IPS DF 4.7 (cell line): Measurements from ENCODE around the gene QRICH2.
A peak's percentile ranks its signal among the peaks of the same experiment; 100 is the strongest.
"Not testable (repeated sequence)": the region's sequence is repeated elsewhere in the genome, so short reads cannot be mapped to it uniquely, and the experiment has no call there.

Experiments
- DNase-seq: peaks from one replicate; pipeline ENCODE4 v3.0.0-alpha.2; 2013; ENCODE audit warnings: low spot score; ENCODE audit errors: extremely low read depth

QRICH2 gene

DNA sequence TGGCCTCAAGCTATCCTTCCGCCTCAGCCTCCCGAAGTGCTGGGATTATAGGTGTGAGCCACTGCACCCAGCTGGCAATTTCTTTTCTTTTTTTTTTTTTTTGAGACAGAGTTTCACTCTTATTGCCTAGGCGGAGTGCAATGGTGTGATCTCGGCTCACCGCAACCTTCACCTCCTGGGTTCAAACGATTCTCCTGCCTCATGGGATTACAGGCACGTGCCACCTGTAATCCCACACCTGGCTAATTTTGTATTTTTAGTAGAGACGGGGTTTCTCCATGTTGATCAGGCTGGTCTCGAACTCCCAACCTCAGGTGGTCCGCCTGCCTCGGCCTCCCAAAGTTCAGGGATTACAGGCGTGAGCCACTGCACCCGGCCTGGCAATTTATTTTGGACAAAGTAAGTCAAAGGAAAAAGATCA lies 40.5 kb downstream of the QRICH2 start:
- DNase-seq: not testable (repeated sequence)

DNA sequence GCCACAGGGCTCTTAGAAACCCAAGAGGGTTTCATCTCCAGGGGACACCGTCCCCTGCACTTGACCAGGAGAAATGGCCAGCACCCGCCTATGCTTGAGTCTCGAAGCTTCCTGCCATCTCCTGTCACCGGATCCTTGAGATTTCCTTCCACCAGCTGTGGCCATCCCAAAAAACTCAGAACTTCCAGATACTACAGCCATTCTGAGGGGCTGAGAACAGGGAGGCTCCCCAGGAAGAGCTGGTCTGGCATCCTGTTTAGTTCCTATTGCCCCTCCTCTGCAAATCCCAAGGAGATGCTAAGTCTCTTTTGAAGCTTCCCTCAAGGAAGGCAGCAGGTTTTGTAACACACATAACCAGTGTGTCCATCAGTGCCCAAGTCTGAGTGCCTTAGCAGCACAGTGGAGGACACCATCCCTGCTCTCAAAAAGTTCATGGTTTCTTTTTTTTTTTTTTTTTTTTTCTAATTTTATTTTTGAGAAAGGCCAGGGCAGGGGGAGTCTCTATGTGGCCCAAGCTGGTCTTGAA lies 41.0 kb downstream of the QRICH2 start:
- DNase-seq: no peak

DNA sequence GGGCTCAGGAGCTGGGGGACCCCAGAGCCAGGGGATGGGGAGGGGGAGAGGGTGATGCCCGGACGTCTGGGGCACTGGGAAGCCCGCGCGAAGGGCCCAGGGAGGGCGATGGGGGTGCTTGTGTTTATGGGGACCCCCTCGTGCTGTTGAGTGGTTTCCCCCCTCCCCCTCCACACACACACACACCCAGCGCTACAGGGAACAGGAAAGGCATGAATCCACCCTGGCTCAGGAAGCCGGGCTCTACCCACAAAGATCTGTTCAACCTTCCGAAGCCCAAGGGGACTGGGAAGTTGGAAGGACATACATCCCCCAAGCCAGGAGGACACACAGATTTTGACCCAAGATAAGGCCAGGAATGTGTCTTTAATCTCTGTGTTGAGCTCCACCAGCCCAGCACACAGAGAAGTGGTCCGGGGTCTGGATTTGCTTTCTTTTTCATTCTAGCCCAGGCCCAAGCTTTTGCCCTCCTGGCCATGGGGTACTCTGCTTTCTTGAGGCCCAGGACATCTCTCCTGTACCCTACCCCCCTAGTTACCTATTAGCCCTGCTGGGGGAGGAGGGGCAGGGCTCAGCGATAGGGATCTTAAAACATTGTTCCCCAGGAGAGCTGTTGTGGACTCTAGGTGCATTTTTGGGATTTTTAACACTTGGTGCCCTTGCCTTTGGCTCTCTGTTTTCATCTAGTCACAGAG lies 41.7 kb downstream of the QRICH2 start:
- DNase-seq: no peak

DNA sequence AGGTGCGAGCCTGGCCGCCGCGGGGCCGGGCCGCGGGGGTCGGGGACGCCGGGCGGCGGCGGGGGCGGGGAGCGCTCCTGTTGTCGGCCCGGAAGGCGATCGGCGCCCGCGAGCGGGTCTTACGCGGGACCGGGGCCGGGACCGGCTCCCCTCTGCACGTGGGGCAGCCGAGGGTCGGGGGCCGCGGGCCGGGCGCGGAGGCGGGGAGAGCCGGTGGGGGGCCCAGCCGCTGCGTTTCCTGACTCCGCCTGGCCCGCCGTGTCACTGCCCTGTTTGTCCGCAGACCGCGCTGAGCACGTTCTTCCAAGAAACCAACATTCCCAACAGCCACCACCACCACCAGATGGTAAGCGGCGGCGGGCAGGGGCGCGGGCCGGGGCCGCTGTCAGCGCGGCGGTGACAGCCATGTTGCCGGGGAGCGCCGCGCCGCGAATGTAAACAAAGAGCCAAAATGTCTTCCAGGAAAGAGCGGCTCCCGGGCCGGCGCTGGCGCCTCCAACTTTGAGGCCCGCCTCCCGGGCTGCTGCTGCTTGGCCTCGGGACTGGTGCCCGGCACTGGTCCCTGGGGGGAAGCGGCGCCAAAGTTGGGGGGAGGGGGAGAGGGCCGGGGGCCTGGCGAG lies 42.3 kb downstream of the QRICH2 start:
- no peak for DNase-seq

DNA sequence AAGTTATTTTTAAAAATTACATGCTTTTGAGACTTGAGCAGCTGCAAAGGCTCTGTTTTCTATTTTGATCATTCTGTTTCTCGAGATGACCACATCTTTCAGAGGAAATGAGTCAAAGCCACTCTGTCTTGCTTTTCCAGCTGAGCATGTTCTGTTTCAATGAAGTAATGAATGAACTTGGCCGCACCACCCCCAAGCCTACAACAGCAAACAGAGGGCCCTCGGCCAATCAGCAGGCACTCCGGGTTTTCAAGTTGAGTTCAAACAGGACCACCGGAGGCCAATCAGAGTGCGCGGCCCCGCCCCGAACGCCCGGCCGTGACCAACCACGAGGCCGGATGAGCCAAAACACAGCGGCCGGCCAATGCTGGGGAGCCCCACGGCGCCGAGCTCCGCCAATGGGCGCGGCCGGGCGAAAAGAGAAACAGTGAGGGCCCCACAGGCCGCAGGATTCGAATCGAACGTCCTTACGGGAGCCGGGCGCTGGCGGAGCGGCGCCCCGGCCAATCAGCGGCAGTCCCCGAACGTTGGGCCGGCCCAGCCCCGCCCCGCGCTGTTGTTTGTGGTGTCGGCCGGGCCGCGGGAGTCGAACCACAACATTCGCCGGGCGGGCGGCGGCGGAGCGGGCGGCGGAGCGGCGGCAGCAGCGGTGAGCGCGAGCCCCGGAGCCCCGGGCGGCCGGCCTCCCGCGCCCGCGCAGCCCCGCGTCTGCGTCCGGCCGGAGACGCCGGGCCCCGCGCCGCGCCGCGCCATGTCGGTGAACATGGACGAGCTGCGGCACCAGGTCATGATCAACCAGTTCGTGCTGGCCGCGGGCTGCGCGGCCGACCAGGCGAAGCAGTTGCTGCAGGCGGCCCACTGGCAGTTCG lies 43.1 kb downstream of the QRICH2 start, which contains the start of gene UBALD2:
Gene UBALD2 (plus strand): TSS at position 594 of the 869 bp plus-strand sequence. CDS start 158 bp downstream, at position 752.
- peak; percentile 87 for DNase-seq

DNA sequence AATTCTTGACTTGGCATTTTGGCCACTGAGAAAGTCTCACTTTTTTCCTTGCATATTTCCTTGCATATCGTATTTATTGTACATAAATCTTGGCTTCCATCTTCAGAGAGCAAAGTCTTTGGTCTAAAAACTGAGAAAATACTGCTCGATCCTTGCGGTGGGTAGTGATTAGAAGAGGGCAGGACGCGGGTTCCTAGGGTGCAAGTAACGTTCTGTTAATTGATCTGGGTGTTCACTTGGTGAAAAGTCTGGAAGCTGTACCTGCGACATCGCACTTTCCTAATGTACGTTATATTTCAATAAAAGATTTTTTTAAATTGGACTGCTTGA lies 43.7 kb downstream of the QRICH2 start:
- no peak for DNase-seq

DNA sequence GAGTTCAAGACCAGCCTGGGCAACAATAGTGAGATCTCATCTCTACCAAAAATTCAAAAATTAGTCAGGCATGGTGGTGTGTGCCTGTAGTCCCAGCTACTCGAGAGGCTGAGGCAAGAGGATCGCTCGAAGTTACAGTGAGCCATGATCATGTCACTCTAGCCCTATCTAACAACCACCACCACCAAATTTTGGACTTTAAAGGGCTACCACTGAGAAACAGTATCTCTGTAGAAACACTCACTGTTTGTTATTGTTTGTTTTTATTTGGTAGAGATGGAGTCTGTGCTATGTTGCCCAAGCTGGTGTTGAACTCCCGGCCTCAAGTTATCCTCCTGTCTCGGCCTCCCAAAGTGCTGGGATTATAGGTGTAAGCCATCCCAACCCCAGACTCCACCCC lies 44.2 kb downstream of the QRICH2 start:
- DNase-seq: no peak

DNA sequence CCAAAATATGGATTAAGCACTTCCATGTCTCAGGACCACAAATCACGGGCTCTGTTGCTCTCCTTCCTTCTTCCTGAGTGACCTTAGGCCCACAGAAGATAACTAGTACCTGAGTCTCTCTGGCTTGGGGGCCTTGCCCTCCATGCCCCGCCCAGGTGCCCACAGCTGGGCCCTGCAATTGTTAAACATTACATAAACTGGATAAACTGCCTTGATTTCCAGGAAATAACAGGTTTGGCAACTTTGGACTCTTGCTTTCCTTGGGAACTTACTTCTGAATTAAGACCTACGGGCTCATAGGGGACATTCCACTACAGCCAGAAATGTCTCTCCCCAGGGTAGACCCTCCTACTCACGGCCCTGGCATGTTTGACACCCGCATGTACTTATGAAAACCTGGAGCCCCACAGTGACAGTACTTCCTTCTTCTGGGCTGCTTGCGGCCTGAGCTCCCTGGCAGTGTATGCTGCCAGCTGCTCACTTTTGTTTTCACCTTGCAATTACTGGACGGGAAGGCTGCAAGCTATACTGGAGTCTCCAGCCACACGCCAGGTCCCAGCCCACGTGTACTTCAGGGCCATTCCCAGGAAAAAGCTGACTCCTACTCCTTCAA lies 45.2 kb downstream of the QRICH2 start:
- no peak for DNase-seq

DNA sequence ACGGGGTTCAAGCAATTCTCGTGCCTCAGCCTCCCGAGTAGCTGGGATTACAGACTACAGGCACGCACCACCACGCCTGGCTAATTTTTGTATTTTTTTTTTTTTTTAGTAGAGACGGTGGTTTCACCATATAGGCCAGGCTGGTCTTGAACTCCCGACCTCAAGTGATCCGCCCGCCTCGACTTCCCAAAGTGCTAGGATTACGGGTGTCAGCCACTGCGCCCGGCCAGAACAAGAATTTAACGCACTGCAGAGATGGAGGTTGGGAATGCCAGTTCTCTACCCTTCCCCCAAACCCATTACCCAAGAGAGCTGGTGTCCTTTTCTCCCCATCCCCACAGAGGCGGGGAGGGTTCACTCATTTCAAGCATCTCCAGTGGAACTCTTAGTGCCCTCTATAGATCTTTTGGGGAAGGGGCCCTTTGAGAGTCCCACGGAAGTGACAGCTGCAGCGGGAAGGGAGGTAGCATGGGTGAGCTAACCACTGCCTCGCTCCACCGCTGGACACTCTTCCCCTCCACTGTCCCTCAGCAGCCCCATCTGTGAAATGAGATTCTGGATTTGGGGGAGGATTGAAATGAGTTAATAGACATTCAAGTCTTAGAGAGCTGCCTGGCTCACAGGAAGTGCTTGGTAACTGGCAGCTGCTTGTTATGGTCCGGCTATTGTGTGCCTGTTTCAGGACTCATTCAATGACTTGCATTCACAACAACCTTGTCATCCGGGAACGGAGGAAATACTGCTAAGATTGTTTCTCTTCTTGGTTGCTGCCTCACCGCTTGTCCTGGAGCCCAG lies 46.5 kb downstream of the QRICH2 start:
- DNase-seq: no peak

DNA sequence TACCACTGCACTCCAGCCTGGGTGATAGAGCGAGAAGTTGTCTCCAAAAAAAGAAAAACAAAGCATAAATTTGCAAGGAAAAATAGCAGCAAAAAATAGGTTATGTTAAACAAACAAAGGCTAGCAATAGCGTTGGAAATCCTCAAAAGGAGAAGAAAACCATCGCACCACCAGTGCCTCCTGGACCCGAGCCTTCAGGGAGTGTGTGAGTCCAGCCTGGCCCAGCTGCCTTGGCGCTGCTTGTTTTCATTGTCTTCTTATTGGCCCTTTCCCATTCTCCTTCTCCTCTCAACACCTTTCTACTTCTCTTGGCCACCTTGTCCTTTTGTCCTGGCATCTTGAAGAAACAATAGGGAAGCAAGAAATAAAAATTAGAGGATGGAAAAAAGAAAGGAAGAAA lies 47.4 kb downstream of the QRICH2 start:
- no peak for DNase-seq

DNA sequence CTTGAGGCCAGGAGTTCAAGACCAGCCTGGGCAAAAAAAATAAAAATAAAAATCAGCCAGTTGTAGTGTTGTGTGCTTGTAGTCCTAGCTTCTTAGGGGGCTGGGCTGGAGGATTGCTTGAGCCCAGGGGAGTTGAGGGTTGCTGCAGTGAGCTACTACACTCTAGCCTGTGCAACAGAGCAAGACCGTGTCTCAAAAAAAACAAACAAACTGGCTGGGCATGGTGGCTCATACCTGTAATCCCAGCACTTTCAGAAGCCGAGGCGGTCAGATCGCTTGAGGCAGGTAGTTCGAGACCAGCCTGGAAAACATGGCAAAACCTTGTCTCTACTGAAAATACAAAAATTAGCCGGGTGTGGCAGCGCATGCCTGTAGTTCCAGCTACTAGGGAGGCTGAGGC lies 47.9 kb downstream of the QRICH2 start:
- DNase-seq: no peak

DNA sequence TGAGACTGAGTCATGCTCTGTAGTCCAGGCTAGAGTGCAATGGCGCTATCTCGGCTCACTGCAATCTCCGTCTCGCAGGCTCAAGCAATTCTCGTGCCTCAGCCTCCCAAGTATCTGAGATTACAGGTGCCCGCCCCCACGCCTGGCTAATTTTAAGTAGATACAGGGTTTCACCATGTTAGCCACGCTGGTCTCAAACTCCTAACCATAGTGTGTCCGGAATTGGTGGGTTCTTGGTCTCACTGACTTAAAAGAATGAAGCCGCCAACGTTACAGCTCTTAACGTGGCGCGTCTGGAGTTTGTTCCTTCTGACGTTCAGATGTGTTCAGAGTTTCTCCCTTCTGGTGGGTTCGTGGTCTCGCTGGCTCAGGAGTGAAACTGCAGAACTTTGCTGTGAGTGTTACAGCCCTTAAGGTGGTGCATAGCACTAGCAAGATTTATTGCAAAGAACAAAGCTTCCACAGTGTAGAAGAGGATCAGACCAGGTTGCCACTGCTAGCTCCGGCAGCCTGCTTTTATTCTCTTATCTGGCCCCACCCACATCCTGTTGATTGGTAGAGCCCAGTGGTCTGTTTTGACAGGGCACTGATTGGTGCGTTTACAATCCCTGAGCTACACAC lies 51.5 kb downstream of the QRICH2 start:
- not testable (repeated sequence) for DNase-seq

DNA sequence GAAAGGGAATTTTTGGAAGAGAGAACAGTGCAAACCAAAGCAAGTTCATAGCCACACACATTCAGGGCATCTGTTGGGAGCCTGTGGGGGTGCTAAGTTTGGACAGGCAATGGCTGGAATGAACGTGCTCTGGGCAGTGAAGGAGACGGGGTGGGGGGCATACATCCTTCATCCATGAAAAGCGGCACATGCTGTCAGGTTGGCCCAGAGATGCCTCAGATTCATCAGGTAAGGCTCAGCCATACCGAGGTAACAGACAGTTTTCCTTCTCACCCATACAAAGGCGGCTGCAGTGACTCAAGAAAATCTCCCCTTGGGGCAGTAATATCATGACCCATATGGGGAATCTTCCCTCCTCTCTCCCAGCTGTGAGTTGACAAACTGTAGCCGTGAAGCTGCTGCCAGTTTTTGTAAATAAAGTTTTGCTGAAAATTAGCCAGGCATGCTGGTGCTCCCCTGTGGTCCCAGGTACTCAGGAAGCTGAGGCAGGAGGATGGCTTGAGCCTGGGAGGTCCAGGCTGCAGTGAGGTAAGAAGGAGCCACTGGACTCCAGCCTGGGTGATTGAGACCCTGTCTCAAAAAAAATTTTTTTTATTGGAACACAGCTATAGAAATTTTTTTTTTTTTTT lies 52.2 kb downstream of the QRICH2 start:
- no peak for DNase-seq

DNA sequence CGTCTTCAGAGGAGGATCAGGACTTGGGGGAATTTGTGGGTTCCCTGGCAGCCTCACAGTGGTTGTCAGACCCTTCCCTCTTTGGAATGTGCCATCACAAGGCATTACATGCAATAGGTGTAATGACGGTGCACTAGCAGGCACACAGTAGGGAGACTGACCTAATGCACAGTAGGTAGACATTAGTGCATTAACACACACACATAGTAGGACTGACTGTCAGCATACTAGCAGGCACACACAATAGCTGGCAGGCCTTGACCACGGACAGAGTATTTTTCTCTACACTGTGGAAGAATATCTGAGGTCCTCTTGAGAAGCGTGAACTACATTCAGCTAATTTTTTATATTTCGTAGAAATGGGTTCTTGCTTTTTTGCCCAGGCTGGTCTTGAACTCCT lies 53.8 kb downstream of the QRICH2 start:
- DNase-seq: no peak

DNA sequence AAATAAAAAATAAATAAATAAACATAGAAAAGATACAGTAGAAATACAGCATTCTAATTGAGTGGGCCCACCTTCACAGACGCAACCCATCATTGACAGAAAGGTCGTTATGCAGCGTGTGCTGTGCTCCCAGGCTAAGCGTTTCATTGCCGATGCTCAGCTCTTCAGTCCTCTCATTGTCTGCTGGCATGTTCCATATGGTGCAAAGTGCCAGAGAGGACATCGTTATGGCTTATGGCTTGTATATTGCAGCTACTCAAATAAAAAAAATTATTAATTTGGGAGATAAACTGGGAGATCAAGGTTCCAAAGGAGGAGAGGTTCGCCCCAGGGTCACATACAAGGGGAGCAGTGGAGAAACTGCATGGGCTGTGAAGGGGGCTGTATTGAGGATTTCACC lies 54.2 kb downstream of the QRICH2 start:
- DNase-seq: no peak

DNA sequence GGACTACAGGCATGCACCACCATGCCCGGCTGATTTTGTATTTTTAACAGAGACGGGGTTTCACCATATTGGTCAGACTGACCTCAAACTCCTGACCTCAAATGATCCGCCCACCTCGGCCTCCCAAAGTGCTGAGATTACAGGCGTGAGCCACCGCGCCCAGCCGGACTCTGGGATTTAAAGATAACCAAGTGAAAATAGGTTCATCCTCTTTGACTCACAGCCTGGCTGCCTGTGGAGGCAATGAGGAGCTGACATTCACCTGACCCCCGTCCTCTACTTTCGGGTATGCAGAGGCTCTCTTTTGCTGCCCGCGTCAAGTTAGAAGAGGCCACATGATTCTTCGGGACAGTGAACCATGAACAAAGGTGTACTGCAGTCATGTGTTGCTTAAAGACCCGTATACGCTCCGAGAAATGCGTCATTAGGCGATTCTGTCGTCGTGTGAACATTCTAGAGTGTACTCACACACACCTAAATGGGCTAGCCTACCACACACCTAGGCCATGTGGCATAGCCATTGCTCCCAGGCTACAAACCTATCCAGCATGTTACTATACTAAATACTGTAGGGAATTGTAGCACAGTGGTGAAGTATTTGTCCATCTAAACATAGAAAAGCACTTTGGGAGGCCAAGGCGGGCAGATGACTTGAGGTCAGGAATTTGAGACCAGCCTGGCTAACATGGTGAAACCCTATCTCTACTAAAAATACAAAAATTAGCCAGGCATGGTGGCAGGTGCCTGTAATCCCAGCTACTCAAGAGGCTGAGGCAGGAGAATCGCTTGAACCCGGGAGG lies 54.9 kb downstream of the QRICH2 start:
- not testable (repeated sequence) for DNase-seq

DNA sequence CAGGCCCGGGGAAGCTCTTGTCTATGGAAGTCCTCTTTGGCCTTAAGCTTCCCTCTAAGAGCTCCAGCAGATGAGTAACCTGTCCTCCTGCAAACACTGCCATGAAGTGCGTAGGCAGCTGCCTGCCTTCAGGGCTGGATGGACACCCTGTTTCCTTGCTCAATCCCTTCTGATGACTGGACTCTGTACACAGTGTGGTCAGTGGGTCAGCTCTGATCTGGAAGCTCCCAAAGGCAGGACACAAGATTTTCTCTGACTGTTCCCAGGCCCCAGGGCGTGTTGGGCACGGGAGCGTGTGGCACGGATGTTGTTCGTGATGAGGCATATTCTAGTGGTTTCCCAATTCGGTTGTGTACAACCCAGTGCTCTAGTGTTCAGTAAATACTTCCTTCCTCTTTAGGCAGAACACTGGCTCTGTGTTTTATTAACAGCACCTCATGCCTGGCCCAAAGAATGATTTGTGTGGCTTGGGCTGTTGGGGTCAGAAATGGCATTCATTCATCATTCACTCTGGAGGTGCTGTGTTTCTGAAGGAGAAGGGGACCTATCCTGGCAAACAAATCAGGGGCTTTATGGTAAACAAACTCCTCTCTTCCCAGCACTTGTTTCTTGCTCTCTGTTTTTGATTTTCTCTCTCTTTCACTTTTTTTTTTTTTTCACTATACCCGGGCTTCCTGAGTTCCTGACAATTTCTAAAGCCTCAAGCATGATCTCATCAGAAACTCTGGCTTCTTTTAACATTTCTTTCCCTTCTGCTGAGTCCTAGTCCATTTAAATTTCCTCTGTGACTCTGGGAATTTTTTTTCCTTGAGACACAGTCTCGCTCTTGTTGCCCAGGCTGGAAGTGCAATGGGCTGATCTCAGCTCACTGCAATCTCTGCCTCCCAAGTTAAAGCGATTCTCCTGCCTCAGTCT lies 55.8 kb downstream of the QRICH2 start:
- no peak for DNase-seq

DNA sequence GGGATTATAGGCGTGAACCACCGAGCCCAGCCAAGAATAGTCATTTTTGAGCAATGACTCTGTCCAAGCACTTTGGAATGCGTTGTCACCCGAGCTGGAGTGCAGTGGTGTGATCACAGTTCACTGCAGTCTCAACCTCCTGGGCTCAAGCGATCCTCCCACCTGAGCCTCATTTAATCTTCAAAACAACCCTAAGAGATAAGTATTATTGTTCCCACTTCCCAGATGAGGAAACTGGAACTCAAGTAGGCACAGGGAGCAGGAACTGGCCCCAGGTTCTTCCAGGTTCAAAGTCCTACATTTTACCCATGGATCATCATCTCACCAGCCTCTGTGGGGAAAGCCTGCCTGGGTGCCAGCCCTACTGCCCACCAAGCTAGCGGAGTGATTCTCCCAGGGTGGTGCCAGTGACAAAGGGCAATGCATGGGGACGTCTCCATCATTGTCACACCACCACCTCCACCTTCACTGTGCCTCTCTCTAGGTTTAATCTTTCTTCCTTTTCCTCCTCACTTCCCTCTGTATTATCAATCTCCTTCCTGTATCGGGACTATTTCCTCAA lies 56.5 kb downstream of the QRICH2 start:
- no peak for DNase-seq
